Mesendoderm (in vitro differentiated cells): ENCODE results near the gene FNDC3B.

ENCODE experiments used
- DNase-seq: peaks from one replicate; pipeline ENCODE4 v3.0.0; 2013
- H2AK5ac ChIP-seq: 2 replicates; pipeline ENCODE4 v1.6.1; 2013; ENCODE audit warnings: low read length, inconsistent platforms
- H2BK120ac ChIP-seq: 2 replicates; pipeline ENCODE4 v1.6.1; 2013; ENCODE audit warnings: low read depth, mild to moderate bottlenecking, low read length, moderate library complexity, mixed read lengths
- H2BK15ac ChIP-seq: replicated peaks from 2 replicates; pipeline ENCODE4 v1.6.1; 2013; ENCODE audit warnings: low read depth, mild to moderate bottlenecking, moderate library complexity
- H2BK5ac ChIP-seq: 2 replicates; pipeline ENCODE4 v1.6.1; 2013; ENCODE audit warnings: low read length, inconsistent platforms
- H3K18ac ChIP-seq: 2 replicates; pipeline ENCODE4 v1.6.1; 2013; ENCODE audit warnings: mild to moderate bottlenecking, low read length, mixed read lengths
- H3K23ac ChIP-seq: one replicate; pipeline ENCODE4 v1.6.1; 2013; ENCODE audit warnings: low read length
- H3K27ac ChIP-seq: 2 replicates; pipeline ENCODE4 v1.5.1; 2013; ENCODE audit warnings: low read depth, mild to moderate bottlenecking, inconsistent platforms, low read length, moderate library complexity
- H3K27me3 ChIP-seq: 2 replicates; pipeline ENCODE4 v1.6.1; 2013; ENCODE audit warnings: low read length, control low read depth, mild to moderate bottlenecking, inconsistent platforms; ENCODE audit not compliant: insufficient read depth, poor library complexity
- H3K36me3 ChIP-seq: 2 replicates; pipeline ENCODE4 v1.6.1; 2013; ENCODE audit warnings: low read length, inconsistent platforms; ENCODE audit not compliant: control insufficient read depth, insufficient read depth
- H3K4ac ChIP-seq: one replicate; pipeline ENCODE4 v1.6.1; 2013; ENCODE audit warnings: low read depth, mild to moderate bottlenecking, low read length, moderate library complexity
- H3K4me1 ChIP-seq: 2 replicates; pipeline ENCODE4 v1.6.1; 2013; ENCODE audit warnings: low read depth, low read length, inconsistent platforms; ENCODE audit not compliant: control insufficient read depth
- H3K4me2 ChIP-seq: 2 replicates; pipeline ENCODE4 v1.6.1; 2013; ENCODE audit warnings: low read length
- H3K4me3 ChIP-seq: 2 replicates; pipeline ENCODE4 v1.5.1; 2013; ENCODE audit warnings: mild to moderate bottlenecking, low read length
- H3K56ac ChIP-seq: one replicate; pipeline ENCODE4 v1.6.1; 2013; ENCODE audit warnings: low read length
- H3K79me1 ChIP-seq: 2 replicates; pipeline ENCODE4 v1.6.1; 2013; ENCODE audit warnings: low read length, inconsistent platforms
- H3K79me2 ChIP-seq: 2 replicates; pipeline ENCODE4 v1.6.1; 2013; ENCODE audit warnings: mild to moderate bottlenecking, low read length; ENCODE audit not compliant: control insufficient read depth, insufficient read depth
- H3K9ac ChIP-seq: 2 replicates; pipeline ENCODE4 v1.6.1; 2013; ENCODE audit warnings: low read length, inconsistent platforms
- H4K5ac ChIP-seq: one replicate; pipeline ENCODE4 v1.6.1; 2013; ENCODE audit warnings: low read length
- H4K8ac ChIP-seq: one replicate; pipeline ENCODE4 v1.6.1; 2013; ENCODE audit warnings: low read depth, mild to moderate bottlenecking, control low read depth, low read length, moderate library complexity
- WGBS: extraction: QIAGEN DNeasy Blood & Tissue Kit; methylation state at CpG from one replicate; pipeline ENCODE4 v1.1.7; 2013; ENCODE audit warnings: low lambda C conversion rate, missing lambda C conversion rate; ENCODE audit not compliant: insufficient coverage; ENCODE audit errors: extremely low coverage; 5-methylcytosine and 5-hydroxymethylcytosine counted together

The FNDC3B gene

DNA sequence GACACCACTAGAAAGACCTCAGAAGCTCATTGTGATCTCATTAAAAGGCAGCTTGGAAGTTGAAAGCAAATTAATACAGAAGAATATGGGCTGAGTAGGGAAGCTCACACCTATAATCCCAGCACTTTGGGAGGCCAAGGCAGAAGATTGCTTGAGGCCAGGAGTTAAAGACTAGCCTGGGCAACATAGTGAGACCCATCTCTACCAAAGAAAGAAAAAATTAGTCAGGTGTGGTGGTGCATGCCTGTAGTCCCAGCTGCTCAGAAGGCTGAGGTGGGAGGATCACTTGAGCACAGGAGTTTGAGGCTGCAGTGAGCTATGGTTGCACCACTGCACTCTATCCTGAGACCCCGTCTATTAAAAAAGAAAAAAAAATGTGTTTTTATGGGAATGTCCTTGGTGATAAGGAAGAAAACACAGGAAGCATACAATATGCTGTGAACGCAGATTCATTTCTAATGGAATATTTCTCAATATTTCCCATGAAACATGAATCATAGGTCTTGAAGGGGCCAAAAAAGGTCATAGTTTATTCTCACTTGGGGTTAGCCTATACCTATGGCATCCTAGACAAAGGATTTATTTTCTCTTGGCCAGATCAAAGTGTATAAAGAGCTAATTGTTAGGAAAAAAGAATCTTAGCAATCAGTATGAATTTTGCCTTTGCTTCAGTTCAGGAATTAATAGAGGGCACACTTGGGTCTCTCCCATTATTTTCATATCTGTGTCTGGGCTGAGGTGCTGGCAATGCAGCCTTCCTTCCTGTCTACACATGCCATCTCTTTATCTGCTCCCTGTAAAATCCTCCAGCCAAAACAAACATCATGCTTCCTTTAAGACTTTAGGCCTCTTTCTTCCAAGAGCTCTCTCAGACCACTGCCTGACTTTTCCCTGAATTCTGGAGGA is 98.2 kb downstream of the FNDC3B start:
- Histone ChIP-seq H2AK5ac (no peak overlapping the region), H3K36me3 (no peaks in the 10 kb centered on the region), H3K4ac (no peak overlapping the region), H3K18ac (peak overlapping the region; percentile 95), H2BK15ac (no peak overlapping the region), H4K8ac (no peak overlapping the region), H3K79me2 (peaks cover 12% of the 10 kb centered on the region), H3K9ac (no peak overlapping the region), H3K79me1 (peaks cover 2% of the 10 kb centered on the region), H3K56ac (no peak overlapping the region), H3K4me3 (no peak overlapping the region), H3K27me3 (no peaks in the 10 kb centered on the region), H3K23ac (no peak overlapping the region), H3K4me1 (peaks cover 31% of the 10 kb centered on the region), H2BK5ac (no peak overlapping the region), H3K4me2 (no peak overlapping the region), H3K27ac (peak overlapping the region; percentile 68), H4K5ac (no peak overlapping the region), H2BK120ac (no peak overlapping the region)
- peak; percentile 62 for DNase-seq
- no CpG with 5 or more reads among the region's 2 CpGs for WGBS

DNA sequence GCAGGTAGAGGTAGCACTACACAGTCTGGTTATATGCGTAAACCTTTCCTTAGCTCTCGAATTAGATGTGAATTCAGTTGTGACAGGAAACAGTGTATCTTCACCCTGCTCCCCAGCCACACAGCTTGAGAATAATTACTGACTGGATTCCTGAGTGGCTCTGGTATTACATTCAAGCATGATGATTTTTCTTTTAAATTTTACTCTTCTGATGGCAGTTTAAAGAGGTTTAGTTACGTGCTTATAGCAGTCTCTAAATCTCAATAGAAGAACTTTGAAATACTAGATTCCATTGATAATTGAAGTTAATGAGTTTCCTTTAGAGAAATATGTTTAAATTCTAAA is 98.8 kb downstream of the FNDC3B start:
- peaks cover 33% of the 10 kb centered on the region for H3K4me1 ChIP-seq
- no peak overlapping the region for H3K4ac ChIP-seq
- no peak overlapping the region for H3K9ac ChIP-seq
- H3K27me3 ChIP-seq = no peaks in the 10 kb centered on the region
- WGBS = no CpG with 5 or more reads among the region's 3 CpGs
- H3K79me1 ChIP-seq = peaks cover 4% of the 10 kb centered on the region
- H3K56ac ChIP-seq = no peak overlapping the region
- no peak overlapping the region for H4K5ac ChIP-seq
- peaks cover 14% of the 10 kb centered on the region for H3K79me2 ChIP-seq
- H2AK5ac ChIP-seq = no peak overlapping the region
- no peak overlapping the region for H2BK120ac ChIP-seq
- DNase-seq = no peak
- no peak overlapping the region for H2BK15ac ChIP-seq
- H3K36me3 ChIP-seq = no peaks in the 10 kb centered on the region
- no peak overlapping the region for H3K4me2 ChIP-seq
- no peak overlapping the region for H3K4me3 ChIP-seq
- no peak overlapping the region for H3K23ac ChIP-seq
- peak overlapping the region; percentile 7 for H3K27ac ChIP-seq
- H3K18ac ChIP-seq = no peak overlapping the region
- H2BK5ac ChIP-seq = no peak overlapping the region
- no peak overlapping the region for H4K8ac ChIP-seq

DNA sequence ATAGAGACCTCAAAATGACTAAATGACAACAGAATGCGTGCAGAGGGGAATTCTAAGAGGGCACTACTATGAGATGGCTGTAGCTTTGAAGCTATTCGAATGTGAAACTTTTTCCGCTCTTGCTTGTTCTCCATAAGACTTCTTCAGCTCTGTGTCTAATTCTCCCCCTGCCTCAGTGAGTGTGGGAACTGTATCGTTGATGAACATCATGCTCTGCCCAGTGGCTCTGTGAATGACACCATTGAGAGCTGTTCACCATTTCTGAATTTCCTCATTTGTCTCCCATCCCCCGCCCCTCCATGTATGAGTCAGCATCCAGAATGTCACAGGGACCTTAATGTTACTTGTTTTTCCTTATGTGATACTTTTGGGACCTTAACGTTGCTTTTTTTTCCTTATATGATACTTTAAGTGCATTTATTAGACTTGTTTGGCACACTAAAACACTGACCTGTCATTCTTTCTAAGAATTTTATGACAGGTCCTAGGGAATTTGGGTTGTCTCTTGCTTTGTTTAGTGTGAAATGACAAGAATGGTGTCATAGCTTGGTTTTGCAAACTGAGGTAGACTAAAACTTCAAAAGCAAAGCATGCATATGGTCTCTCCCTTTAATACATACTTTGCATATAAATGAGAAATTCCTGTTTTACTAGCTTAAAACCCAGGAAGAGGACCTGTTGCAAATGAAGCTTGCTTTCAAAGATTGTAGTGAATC is 99.6 kb downstream of the FNDC3B start:
- Histone ChIP-seq H3K4ac (no peak overlapping the region), H2BK5ac (no peak overlapping the region), H3K27me3 (no peaks in the 10 kb centered on the region), H4K8ac (no peak overlapping the region), H3K79me2 (peaks cover 15% of the 10 kb centered on the region), H3K27ac (peak overlapping the region; percentile 52), H3K4me1 (peaks cover 31% of the 10 kb centered on the region), H3K36me3 (no peaks in the 10 kb centered on the region), H3K4me3 (no peak overlapping the region), H3K4me2 (no peak overlapping the region), H3K18ac (peak overlapping the region; percentile 54), H2BK15ac (no peak overlapping the region), H2AK5ac (no peak overlapping the region), H2BK120ac (no peak overlapping the region), H3K9ac (no peak overlapping the region), H3K56ac (peak overlapping the region; percentile 69), H3K79me1 (peaks cover 4% of the 10 kb centered on the region), H4K5ac (no peak overlapping the region), H3K23ac (no peak overlapping the region)
- WGBS = no CpG with 5 or more reads among the region's 6 CpGs
- DNase-seq = peak; percentile 81

DNA sequence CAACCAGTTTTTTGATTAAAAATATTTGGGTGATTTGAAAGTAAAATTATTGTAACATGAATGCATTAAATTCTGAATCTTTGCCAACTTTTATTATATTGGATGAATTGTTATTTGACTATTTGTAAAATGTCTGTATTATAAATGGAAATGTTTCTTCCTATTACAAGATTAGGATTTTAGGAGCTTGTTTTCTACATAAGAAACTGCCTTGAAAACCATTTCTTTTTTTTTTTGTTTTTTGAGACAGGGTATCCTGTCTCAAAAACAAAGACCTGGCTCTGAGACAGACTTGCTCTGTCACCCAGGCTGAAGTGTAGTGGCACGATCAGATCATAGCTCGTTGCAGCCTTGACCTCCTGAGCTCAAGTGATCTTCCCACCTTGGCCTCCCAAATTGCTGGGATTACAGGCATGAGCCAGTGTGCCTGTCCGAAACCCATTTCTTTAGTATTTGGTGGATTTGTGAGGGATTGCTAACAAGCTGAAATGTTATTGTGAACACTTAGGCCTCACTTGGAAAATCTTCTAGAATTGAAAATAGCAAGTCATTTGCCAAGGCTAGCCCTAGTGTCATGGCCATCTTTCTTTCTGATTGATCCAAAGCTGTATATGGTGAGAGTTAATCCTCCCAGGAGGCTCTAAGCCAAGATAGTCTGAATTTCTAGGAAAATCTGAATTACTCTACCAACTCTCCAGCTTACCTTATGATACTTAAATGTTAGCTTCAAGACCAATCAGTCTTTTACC is 100.3 kb downstream of the FNDC3B start:
- H2AK5ac ChIP-seq = no peak overlapping the region
- no peak overlapping the region for H2BK120ac ChIP-seq
- no peak overlapping the region for H3K4me3 ChIP-seq
- no peaks in the 10 kb centered on the region for H3K36me3 ChIP-seq
- H3K27me3 ChIP-seq = no peaks in the 10 kb centered on the region
- no peak overlapping the region for H3K4me2 ChIP-seq
- H2BK15ac ChIP-seq = no peak overlapping the region
- H3K27ac ChIP-seq = peak overlapping the region; percentile 76
- H3K79me2 ChIP-seq = peaks cover 20% of the 10 kb centered on the region
- peaks cover 4% of the 10 kb centered on the region for H3K79me1 ChIP-seq
- no CpG with 5 or more reads among the region's 3 CpGs for WGBS
- H4K8ac ChIP-seq = no peak overlapping the region
- H4K5ac ChIP-seq = no peak overlapping the region
- no peak overlapping the region for H3K23ac ChIP-seq
- DNase-seq = peak; percentile 61
- H3K4me1 ChIP-seq = peaks cover 31% of the 10 kb centered on the region
- peak overlapping the region; percentile 59 for H3K4ac ChIP-seq
- peak overlapping the region; percentile 78 for H3K56ac ChIP-seq
- peak overlapping the region; percentile 64 for H3K18ac ChIP-seq
- no peak overlapping the region for H3K9ac ChIP-seq
- peak overlapping the region; percentile 58 for H2BK5ac ChIP-seq

DNA sequence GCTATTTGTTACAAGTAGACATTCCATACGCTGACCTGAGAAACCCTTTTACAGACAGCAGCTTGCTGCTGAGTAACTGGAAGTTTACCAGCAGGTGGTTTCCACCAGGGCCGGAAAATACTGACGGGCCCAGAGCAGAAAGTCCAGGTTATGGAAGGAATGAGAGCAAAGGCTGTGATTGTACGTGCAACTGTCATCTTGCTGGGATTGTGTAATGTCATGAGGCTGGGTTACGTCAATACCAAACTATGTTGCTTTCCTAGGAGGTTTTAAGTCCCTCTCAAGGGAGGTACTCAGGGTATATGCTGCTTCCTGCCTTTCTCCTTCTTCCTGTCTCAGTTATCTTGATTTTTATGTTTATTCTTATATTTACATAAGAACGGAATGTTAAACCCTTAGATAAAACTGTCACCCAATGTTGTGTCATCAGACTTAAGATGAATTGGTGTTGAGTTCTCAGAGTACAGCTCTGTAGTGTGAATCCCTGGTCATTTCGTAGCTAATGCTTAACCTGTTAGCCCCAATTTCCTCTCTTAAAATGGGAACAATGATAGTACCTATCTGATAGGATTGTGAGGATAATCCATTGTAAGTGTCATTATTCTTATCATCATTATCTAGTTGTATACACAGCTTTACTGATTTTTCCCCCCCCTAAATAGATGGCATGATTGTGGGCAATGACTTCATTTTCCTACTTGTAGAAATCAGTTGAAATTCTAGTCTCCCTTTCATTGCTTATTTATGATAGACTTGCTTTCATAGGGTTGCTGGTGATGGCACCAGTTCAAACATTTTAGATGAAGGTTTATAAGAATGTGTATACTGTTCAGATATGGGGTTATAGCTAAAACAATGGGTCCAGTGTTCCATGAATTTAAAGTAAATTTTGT is 101.4 kb downstream of the FNDC3B start:
- Histone ChIP-seq H3K27ac (peak overlapping the region; percentile 80), H3K9ac (no peak overlapping the region), H3K4me3 (no peak overlapping the region), H4K8ac (no peak overlapping the region), H3K36me3 (no peaks in the 10 kb centered on the region), H3K18ac (no peak overlapping the region), H3K27me3 (no peaks in the 10 kb centered on the region), H4K5ac (no peak overlapping the region), H2BK15ac (no peak overlapping the region), H3K4ac (no peak overlapping the region), H2BK120ac (peak overlapping the region; percentile 48), H3K79me2 (peaks cover 24% of the 10 kb centered on the region), H3K56ac (peak overlapping the region; percentile 11), H3K79me1 (peaks cover 6% of the 10 kb centered on the region), H3K23ac (no peak overlapping the region), H2BK5ac (no peak overlapping the region), H3K4me2 (no peak overlapping the region), H2AK5ac (no peak overlapping the region), H3K4me1 (peaks cover 29% of the 10 kb centered on the region)
- WGBS = no CpG with 5 or more reads among the region's 7 CpGs
- DNase-seq = peak; percentile 91
